HG02763 (cell line): ENCODE measurements around the gene MRPL9.
A peak's percentile ranks its signal among the peaks of the same experiment; 100 is the strongest.

ENCODE experiments used
- ATAC-seq: cut with Tn5 transposase; IDR thresholded peaks from one replicate; pipeline ENCODE4 v1.9.1; 2021; ENCODE audit warnings: mild to moderate bottlenecking, moderate library complexity; ENCODE audit not compliant: unreplicated experiment

The MRPL9 gene

DNA sequence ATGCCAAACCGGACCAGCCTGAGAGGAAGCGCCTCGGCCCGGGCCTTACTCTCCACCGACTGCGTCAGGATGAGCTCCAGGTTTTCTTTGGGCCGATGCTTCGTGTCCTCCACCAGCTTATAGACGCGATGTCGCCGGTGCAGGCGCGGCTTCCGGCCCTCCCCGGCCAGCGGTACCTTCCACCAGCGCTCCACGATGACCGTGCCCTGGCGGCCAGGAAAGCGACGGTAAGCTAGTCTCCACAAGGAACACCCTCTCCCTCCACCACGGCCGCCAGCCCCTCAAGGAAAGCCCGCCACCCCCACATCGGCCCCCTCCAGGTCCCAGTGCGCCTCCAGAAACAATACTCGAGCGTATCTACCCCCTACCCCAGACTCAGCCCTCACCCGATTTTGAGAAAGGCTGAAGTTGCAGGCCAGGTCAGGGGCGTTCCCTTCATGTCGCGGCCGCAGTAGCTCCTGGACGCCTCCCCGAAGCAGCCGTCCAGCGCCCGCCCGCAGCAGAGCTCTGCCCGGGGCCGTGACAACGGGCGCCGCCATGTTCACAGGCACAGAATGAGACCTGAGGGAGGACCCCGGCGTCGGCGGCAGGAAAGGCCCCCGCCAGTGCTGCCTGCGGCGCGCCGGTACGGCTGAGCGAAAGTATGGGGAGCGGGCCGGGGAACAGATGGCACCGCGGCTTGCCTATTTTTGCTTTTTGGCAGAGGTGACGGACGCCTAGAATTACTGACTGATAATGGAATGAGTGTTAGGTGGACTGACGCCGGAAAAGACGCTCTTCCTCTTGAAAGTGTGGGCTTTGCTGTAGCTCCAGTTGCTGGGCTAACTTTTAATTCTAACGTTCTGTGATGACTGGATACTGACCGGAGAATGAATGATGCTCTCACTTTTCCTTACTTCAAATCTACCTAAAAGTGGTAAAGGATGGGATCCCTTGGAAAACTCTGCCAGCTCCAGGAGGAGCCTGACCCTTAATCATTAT lies at the start of gene MRPL9:
Gene MRPL9 (minus strand): TSS at position 556 of the 981 bp plus-strand sequence. CDS start 17 bp downstream, at position 539.
- peak; percentile 93 for ATAC-seq

DNA sequence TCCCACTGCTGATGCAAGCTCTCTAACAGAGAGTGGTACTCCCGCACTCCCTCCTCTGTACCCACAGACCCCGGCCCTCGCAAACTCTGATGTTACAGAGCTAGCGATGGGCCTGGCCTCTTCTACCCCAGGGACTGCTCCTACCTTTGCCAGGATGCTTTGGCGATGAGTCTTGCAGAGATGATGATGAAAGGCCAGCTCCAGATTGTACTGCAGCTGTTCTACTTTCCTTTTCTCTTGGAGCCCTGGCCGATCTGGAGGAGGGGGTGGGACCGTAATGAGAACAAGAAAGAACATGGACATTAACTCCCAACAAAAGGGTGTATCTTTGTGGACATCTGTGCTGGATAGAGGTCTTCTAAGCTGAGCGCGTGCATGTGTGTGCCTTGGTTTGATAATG lies 47.9 kb upstream of the MRPL9 start:
- no peak for ATAC-seq

DNA sequence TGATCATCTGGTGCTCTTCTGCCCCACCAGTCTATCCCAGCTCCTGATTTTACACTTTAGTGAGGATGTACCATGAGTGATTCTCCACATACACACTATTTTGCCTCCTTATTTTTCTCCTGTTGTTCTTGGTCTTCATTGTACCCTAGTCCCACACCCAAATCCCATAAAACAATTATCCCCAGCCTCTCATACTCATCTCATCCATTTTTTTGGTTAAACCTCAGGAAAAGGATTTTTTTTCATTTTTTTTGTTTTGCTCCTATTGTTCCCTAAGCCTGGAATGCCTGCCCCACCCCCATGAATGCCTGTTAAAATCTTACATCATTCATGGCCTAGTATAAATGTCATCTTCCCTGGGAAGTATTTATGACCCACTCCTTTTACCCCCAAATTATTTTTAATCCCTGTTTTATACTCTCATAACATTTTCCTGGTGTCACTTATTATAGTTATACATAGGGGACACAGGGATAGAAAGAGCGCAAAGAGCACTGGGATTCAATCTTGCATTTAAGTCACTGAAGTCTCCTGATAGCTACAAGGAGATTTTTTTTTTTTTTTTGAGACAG lies 46.8 kb upstream of the MRPL9 start:
- ATAC-seq = no peak

DNA sequence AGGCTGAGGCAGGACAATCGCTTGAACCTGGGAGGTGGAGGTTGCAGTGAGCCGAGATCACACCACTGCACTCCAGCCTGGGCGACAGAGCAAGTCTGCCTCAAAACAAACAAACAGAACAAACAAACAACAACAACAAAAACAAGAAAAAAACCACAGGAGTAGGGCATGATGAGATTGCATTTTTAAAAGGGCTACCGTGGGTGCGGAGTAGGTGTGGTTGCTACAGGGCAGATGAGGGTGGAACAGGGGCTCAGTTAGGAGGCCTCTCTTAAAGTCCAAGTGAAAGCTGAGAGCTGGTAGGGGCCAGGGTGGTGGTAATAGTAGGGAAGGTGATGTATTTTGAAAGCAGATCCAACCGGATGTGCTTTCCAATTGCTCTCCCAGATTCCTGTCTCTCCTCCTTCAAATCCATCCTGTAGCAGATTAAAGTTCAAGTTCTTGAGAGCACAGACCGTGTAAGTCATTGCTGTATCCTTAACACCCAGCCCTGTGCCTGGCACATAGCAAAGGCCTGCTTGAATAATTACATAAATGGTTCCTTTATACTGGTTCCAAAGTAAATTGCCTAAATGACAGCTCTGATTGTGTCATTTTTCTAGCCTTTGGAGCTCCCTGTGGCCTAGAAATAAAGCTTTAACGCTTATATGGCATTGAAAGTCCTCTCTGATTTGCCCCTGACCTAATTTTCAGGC lies 46.1 kb upstream of the MRPL9 start:
- no peak for ATAC-seq

DNA sequence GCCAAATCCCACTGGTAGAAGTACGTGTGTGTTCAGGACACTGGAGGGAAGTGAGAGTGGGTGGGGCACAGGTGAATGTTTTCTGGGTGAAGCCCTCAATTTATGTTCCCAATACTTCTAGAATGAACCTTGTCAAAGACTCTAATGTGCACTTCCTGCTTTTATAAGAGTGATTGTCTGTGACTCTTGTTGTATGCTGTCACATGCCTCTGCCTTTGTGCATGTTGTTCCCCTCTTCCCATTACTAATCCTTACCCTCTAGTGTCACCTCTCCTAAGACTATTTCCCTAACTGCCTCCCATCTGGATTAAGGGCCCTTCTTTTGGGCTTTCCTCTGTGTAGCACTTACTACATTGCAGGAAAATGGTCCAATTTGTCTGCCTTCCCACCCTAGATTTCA lies 44.5 kb upstream of the MRPL9 start:
- no peak for ATAC-seq

DNA sequence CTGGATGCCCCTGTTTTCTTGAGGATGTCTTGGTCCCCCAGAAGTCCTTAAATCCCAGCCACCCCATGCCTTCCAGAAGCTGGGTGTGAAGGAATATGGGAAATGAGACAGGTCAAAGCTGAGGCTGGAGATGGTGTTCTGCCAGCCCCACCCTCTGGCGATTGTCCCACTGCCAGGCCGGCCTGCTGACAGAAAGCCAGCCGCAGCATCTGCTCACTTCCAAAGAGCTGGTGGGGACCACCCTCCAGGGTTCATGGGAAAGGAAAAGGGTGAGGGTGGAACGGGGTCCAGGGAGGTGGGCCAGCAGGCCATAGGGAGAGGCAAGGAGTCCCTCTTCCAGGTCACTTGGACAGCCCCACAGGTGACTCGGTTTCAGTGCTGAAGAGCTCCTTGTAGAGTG lies 43.8 kb upstream of the MRPL9 start:
- no peak for ATAC-seq

DNA sequence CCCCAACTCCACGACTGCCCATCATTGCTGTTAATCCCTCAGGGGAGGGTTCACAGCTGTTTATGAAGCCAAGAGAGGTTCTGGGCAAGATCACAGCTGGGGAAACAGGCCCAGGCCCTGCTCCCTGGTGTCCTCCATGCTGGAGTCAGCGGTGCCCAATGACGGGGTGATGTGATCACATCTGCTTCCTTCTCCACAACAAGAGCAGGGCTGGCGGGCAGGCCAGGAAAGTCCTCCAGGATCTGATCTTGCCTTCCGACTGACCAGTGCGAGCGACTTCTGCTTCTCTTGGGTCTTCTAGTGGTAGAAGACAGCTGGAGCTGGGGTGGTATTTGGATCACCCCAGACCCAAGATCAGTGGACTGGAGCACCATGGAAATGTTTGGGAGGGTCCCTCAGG lies 42.9 kb upstream of the MRPL9 start:
- no peak for ATAC-seq

DNA sequence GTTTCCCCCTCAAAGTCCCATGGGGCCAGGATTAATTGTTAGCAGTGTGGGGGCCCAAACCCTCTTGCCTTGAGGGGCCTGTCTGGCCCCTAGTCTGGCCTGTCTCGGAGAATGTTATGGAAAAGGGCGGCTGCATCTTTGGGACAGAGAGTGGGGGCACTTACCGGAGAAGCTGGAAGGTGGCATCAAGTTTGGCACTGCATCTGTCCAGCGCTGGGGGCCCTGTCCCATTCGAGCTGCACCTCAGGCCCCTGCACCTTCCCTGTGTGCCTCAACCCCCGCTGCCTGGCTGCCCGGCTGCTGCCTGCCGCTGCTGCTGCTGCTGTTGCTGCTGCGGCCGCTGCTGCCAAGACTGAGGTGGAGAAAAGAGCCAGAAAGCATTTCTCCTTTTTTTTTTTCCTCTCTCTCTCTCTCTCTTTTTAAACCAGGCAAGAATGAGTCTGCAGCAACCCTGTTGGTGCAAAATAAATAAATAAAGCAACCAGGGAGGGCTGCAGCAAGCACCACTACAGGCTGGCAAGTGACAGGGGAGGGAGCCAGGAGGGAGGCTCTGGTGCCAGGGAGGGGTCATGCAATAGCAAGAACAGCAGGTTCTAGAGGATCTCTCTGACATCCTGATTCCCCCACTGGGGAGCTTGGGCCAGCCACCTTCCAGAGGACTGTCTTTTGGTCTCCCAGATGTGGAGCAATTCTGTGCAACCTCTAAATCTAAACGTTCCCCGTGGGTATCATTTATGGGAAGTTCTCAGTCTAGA lies 41.9 kb upstream of the MRPL9 start, which contains the start of gene LINGO4:
Gene LINGO4 (minus strand): TSS at position 354 of the 755 bp plus-strand sequence. CDS start 2,715 bp downstream, outside the sequence.
- no peak for ATAC-seq

DNA sequence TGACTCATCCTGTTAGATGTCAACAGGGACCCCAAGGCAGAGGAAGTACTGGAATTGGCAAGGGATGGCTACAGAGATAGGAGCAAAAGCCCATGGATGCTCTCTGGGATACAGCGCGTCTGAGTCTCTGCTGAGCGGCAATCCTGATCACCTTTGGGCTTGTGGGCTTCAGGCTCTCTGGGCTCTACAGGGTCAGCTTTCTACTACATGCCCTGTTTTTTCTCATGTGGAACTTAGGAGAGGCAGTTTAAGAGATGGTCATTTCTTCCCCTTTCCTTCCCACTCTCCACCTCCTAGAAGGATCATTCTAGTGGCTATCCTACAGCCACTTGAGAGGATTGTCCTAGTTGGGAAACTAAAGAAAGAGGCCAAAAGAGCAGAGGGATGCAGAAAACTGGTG lies 40.6 kb upstream of the MRPL9 start:
- ATAC-seq = no peak

DNA sequence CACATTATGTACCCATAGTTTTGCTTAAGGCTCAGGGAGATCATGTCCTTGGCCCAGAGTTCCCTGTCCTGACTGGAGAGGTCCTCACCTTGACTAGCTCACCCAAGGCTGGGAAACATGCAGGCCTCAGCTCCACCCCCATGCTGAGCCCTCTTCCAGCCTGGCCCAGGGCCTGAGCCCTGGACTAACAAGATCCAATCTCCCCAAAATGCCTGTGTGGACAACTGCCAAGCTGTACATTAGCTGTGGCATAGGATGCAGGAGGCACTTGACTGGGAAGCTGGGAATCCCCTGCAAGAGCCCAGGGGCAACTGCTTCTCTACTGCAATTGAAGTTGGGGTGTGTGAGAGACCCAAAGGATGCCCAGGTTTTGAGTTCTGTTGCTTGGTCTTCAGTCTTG lies 39.9 kb upstream of the MRPL9 start:
- no peak for ATAC-seq

DNA sequence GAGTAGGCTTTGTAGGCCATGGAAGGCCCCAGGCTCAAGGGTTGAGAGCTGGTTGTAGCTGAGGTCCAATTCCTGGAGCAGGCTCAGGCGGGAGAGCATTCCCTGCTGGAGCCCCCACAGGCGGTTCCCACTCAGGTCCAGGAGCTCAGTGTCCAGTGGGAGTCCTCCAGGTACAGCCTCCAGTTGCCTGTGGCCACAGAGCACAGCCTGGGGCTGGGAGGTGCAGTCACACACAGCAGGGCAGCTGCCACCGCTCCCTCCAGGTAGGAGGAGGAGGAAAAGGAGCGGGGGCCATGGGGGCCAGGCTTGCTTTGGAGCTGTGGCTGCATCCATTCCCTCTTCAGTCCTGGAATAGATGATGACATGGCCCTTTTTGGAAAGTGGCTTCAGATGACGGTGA lies 39.1 kb upstream of the MRPL9 start:
- no peak for ATAC-seq

DNA sequence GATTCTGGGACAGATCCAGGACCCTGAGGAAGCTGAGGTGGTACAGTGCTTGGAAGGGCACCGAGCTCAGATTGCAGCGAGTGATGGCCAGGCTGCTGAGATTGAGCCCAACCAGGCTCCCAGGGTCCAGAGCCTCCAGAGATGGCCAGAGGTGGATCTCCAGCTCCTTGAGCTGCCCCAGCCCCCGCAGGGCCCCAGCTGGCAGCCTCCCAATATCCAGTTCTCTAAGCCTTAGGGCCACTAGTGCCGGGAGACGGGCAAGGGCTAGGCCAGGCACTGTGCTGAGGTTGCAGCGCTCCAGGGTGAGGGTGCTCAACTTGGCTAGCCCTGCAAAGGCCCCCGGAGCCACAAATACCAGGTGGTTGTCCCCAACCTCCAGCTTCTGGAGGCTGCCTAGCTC lies 38.5 kb upstream of the MRPL9 start:
- ATAC-seq = no peak

DNA sequence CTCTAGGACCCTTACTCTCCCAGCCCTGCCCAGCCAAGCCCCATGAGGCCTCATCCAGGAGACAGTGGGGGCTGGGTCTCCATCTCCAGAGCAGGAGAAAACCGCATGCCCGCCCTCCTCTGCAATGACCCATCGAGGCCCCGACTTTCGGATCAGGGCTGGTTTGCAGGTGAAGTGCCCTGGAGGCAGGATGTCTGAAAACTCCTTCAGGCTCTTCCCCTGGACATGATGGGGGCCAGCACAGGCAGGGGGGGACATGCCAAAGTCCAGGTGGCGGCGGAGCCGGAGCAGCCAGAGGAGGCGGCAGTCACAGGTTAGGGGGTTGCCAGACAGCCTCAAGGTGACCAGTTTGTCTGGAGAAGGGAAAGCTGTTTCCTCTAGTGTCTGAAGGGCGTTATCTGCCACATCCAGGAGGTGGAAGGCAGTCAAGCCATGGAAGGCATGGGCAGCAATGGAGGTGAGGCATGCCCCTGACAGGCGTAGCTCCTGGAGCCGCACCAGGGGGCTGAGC lies 38.1 kb upstream of the MRPL9 start:
- ATAC-seq = no peak

DNA sequence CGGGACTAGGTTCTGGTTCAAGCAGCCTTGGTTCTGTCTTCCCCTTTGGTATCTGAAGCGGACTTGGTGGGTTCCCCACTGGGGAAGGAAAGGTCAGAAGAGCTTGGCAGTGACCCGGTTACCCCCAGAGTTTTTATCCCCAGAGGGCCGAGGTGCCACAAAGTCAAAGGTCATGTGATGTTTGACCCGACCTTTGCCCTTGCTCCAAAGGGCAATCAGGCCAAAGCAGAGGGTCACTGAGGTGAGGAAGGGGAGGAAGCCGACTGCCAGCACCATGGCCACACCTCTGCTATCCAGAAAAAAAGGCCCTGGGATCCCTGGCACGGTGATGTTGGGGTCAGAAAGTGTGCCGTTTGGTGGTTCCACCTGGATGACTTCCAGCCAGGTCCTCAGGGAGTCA lies 37.5 kb upstream of the MRPL9 start:
- no peak for ATAC-seq

DNA sequence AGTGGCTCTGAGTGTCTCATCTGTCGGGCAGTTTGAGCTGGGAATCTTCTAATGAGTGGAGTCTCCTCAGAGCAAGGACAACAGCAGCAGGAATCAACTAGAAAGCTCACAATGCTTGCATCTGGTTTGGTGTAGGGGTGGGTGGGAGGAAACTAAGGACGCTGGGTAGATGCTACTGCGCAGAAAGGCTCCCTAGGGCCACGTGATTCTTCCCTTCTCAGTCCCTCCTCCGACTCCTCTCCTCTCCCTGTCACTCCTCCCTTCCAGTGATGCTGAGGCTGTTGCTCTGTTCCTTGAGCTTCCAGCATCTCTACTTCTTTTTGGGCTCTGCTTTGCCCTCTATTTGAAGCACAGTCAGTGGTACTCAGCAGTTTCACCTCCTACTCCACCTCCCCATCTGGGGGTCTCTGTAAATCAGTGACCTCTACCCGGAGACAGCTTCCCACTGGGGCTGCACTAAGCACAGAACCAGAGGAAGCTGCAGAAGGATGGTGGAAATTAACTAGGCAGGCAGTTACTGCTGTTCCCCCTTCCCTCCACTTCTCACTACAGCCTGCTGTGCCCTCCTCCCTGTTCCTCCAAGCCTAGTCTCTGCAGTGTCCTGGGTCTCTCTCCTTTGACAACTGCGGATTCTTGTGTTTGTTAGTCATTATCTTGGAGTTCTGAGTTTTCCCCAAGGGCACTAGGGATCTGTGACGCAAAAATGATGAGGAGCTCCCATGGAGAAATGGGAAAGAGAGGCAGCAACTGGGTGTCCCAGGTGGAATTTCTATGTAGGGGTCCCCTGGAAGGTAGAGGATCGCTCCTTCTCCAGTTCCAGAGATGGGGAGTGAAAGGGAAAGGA lies 36.1 kb upstream of the MRPL9 start:
- no peak for ATAC-seq

DNA sequence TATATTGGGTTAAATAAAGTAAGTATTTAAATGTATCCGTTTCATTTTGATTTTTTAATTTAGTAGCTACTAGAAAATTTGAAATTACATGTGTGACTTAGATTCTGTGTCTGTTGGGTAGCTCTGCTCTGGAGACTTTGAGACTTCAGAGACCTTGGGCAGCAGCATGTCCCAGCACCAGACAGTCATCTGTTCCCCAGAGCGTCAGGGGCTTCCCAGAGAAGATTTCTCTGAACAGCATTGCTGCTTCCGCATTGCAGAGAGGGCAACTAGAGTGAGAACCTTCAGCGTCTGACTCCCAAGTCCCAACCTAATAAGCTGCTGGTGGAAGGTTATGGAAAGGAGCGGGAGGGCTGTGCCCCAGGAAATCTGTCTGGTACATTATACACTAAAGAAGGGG lies 35.3 kb upstream of the MRPL9 start:
- ATAC-seq = no peak

DNA sequence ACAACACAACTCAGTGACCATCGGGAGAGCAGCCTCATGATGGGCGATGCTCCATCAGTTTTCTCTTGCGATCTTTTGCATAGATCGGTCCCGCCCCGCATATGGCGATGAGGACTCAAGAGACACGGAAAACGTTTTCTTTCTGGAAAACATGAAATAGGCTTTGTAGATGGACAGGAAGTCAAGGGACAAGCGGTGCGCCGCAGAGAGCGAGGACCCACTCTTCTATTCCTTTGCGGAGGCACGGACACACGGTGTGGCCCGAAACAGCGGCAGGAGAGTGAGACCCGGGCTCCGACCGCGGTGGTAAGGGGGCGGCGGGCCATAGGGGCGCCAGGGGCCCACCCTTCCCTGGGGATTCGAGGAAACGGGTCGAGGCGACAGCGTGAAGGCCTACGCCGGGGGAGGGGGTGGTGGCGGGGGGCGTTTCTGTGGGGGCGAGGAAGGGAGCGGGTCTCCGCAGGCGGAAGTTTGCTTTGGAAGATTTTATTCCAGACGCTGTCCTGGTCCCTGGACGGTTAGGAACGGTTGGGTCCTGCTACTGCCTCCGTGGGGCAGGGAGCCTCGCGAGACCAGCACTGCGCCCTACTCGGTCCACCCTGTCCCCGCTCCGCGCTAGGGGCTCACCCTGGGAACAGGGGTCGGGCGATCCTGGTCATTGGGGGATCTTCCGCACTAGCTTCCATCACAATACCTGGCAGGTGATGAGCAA lies 27.8 kb upstream of the MRPL9 start:
- ATAC-seq = peak; percentile 7

DNA sequence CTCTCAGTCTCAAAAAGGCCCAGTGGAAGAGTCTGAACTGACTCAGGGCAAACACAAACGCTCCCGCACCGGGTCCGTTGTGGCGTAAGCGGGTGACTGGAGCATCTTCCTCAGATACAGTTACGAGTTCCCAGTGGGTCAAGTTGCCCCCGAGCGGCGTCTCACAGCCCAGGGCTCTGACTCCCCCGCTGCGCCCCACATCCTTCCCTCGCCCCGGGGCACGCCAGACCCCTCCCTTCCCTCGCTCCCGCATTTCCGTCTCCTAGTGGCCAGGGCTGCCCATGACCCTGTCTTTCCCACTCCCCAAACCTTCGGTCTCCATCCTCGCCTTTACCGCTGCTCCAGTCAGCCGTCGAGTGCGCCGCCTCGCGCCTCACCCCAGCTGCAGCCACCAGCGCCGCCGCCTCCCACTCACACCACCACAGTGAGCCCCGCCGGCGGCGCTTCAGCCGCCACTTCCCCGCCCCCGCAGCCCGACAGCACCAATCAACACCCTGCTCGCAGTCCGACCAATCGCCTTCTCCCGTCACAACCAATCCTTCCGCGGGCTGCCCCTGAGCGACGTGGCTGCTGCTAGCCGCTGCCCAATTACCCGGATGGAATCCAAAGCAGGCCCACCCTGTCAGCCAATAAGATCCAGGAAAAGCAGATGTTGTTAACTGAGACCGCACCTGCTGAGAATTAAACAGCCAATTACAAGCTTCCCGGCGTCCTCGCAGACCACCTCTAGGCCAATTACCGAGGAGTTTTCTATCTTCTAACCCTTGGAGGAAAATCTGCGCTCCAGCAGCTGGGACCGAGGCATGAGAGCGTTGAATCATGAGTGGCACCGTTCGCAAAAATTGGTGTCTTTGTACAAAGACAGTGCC lies 27.0 kb upstream of the MRPL9 start, which contains the start of gene TDRKH:
Gene TDRKH (minus strand): TSS at position 430 of the 869 bp plus-strand sequence. CDS start 7,478 bp downstream, outside the sequence.
- ATAC-seq = peak; percentile 98
